Osteocyte (in vitro differentiated cells): ENCODE measurements around the gene GMDS. TPM values are rescaled to one million over a fixed set of nuclear protein-coding genes. Genes with fewer than 3 reads are reported as not detected.

ENCODE experiments used
- DNase-seq: peaks from one replicate; pipeline ENCODE4 v3.0.0; 2021; ENCODE audit warnings: mixed read lengths; ENCODE audit not compliant: unreplicated experiment; ENCODE audit errors: extremely low spot score
- H3K27ac Mint-ChIP-seq: one replicate; pipeline ENCODE4 v1.8.0; 2021; ENCODE audit warnings: mild to moderate bottlenecking, mixed read lengths; ENCODE audit not compliant: unreplicated experiment
- H3K27me3 Mint-ChIP-seq: one replicate; pipeline ENCODE4 v1.8.0; 2021; ENCODE audit warnings: mixed read lengths; ENCODE audit not compliant: unreplicated experiment
- H3K36me3 Mint-ChIP-seq: one replicate; pipeline ENCODE4 v1.8.0; 2021; ENCODE audit warnings: mixed read lengths; ENCODE audit not compliant: unreplicated experiment
- H3K4me1 Mint-ChIP-seq: one replicate; pipeline ENCODE4 v1.8.0; 2021; ENCODE audit warnings: mixed read lengths; ENCODE audit not compliant: unreplicated experiment
- H3K4me3 Mint-ChIP-seq: one replicate; pipeline ENCODE4 v1.8.0; 2021; ENCODE audit warnings: mild to moderate bottlenecking, moderate library complexity, mixed read lengths; ENCODE audit not compliant: unreplicated experiment
- H3K9me3 Mint-ChIP-seq: one replicate; pipeline ENCODE4 v1.8.0; 2021; ENCODE audit warnings: mixed read lengths; ENCODE audit not compliant: unreplicated experiment
- total RNA-seq: library from RNA; stranded (reverse); gene quantifications from 2 replicates; pipeline ENCODE4 v1.2.1, GENCODE V29; 2021
- TF ChIP-seq, protein P1 (sequence below): fragments of 200-600 bp; sonication (generic); IDR thresholded peaks from 2 replicates; pipeline ENCODE4 v1.5.0; 2021; ENCODE audit warnings: antibody characterized with exemption, mild to moderate bottlenecking, moderate library complexity

Gene GMDS
- total RNA-seq, 1 donor from 2014 or later: 30.7 TPM

DNA sequence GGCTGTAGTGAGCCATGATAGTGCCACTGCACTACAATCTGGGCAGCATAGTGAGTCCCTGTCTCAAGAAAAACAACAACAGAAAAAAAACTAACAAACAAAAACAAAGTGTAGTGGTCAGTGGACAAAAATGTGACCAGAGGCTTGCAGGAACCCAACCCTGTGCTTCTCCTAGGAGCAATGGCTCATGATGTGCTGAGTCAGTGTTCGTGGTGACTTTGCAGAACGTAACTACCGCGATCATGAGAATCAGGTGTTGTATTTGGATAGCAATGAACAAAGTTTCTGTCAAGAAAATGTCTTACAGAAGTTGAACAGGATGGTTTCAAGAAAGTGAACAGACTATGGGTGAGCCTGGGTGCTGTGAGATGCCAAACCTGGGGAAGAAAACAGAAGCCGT is 654.2 kb downstream of the GMDS start:
- peak; percentile 40 for DNase-seq
- Mint-ChIP-seq H3K4me3 (no peak overlapping the region), H3K9me3 (peaks cover 4% of the 10 kb centered on the region), H3K27ac (no peak overlapping the region), H3K27me3 (peaks cover 13% of the 10 kb centered on the region), H3K4me1 (peaks cover 4% of the 10 kb centered on the region), H3K36me3 (no peaks in the 10 kb centered on the region)
- TF ChIP-seq, protein P1, sequence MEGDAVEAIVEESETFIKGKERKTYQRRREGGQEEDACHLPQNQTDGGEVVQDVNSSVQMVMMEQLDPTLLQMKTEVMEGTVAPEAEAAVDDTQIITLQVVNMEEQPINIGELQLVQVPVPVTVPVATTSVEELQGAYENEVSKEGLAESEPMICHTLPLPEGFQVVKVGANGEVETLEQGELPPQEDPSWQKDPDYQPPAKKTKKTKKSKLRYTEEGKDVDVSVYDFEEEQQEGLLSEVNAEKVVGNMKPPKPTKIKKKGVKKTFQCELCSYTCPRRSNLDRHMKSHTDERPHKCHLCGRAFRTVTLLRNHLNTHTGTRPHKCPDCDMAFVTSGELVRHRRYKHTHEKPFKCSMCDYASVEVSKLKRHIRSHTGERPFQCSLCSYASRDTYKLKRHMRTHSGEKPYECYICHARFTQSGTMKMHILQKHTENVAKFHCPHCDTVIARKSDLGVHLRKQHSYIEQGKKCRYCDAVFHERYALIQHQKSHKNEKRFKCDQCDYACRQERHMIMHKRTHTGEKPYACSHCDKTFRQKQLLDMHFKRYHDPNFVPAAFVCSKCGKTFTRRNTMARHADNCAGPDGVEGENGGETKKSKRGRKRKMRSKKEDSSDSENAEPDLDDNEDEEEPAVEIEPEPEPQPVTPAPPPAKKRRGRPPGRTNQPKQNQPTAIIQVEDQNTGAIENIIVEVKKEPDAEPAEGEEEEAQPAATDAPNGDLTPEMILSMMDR: no peak

DNA sequence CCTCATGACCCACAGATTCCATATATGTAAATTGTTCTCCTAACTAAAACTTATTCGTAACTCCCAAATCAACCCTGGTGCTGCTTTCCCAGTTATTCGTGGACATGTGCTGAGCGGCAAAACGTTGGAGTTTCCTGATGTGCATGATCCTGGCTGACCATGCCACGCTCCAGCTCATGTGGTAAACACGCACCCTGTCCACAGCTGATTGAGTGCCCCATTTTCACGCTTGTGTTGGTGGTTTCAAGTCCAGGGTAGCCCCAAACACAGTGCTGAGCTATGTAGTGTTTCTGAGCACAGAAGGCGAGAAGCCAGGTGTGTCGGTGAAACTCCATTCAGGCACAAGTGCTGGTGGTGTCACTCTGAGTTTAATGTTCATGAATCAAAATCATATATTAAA is 654.8 kb downstream of the GMDS start:
- Mint-ChIP-seq H3K4me1 (no peaks in the 10 kb centered on the region), H3K36me3 (no peaks in the 10 kb centered on the region), H3K27me3 (peaks cover 15% of the 10 kb centered on the region), H3K4me3 (no peak overlapping the region), H3K9me3 (peaks cover 4% of the 10 kb centered on the region), H3K27ac (no peak overlapping the region)
- peak; percentile 36 for DNase-seq
- TF ChIP-seq, protein P1: no peak

DNA sequence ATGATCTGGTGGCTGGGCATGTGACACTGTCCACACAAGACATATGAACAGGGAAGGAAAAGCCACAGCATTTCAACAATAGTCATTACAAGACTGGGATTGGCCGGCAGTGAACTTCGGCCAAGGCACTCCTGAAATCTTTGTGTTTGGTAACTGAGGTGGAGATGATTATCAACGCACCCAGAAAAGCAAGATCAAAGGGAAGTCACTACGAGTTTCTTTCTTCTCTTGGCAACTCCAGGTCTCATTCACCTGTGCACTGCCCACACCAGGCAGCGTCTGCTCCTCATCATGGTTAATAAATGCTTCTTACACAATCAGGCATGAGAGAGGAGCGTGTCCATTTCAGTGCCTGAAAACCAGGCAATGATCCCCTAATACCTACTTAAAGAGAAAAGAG is 656.2 kb downstream of the GMDS start:
- Mint-ChIP-seq H3K27ac (no peak overlapping the region), H3K36me3 (no peaks in the 10 kb centered on the region), H3K4me3 (no peak overlapping the region), H3K27me3 (peaks cover 17% of the 10 kb centered on the region), H3K9me3 (peaks cover 5% of the 10 kb centered on the region), H3K4me1 (no peaks in the 10 kb centered on the region)
- peak; percentile 46 for DNase-seq
- TF ChIP-seq, protein P1: no peak

DNA sequence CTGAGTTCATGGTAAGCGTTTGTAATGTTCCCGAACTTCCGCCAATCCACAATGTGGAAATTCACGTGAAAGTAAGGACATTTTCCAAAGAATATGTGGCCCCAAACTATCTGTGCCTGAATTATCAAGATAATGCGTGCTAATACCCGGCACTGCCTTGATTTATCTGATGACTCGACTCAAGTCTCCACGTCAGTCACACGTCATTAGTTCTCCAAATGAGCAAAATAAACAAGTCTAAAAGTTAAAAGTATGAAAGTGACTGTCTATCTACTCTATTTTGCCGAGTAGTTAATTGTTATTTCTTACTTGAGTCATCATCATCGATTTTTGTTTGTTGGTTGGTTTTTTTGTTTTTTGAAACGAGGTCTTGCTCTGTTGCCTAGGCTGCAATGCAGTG is 657.4 kb downstream of the GMDS start:
- no peaks in the 10 kb centered on the region for H3K36me3 Mint-ChIP-seq
- DNase-seq: no peak
- H3K27me3 Mint-ChIP-seq: peaks cover 19% of the 10 kb centered on the region
- no peak overlapping the region for H3K4me3 Mint-ChIP-seq
- TF ChIP-seq, protein P1: no peak
- no peak overlapping the region for H3K27ac Mint-ChIP-seq
- H3K4me1 Mint-ChIP-seq: no peaks in the 10 kb centered on the region
- H3K9me3 Mint-ChIP-seq: peaks cover 13% of the 10 kb centered on the region

DNA sequence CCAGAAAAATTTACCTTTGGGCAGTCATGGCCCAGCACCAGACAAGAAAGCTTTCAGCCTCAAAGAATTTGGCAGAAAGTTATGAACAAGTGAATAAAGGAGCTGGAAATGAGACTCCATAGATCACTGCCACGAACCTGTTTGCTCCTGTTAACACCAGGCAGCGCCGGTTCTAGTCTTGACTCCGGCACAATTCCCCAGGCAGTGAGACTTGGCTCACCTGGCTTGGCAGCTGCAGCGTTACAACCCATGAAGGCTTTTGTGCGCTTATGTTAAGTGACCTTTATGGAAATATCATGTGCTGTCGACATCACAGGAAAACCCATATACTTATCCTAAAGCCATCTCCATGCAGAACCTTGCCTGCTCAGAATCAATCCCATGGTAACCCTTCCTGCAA is 657.9 kb downstream of the GMDS start:
- TF ChIP-seq, protein P1: no peak
- H3K27ac Mint-ChIP-seq: no peak overlapping the region
- H3K9me3 Mint-ChIP-seq: peaks cover 13% of the 10 kb centered on the region
- no peaks in the 10 kb centered on the region for H3K4me1 Mint-ChIP-seq
- H3K27me3 Mint-ChIP-seq: peaks cover 19% of the 10 kb centered on the region
- H3K4me3 Mint-ChIP-seq: no peak overlapping the region
- H3K36me3 Mint-ChIP-seq: no peaks in the 10 kb centered on the region
- peak; percentile 46 for DNase-seq
